Activated CD8-positive, alpha-beta memory T cell treated with anti-CD3 and anti-CD28 coated beads, Interleukin-2, amount 50 U/mL, for 1 hour (primary cell): Measurements from ENCODE around the gene DPEP1.
A peak's percentile ranks its signal among the peaks of the same experiment; 100 is the strongest.
"Not testable (repeated sequence)": the region's sequence is repeated elsewhere in the genome, so short reads cannot be mapped to it uniquely, and the experiment has no call there.

ENCODE experiments used
- DNase-seq: peaks from one replicate; pipeline ENCODE4 v3.0.0-alpha.2; 2020; ENCODE audit errors: extremely low read depth

Gene DPEP1

DNA sequence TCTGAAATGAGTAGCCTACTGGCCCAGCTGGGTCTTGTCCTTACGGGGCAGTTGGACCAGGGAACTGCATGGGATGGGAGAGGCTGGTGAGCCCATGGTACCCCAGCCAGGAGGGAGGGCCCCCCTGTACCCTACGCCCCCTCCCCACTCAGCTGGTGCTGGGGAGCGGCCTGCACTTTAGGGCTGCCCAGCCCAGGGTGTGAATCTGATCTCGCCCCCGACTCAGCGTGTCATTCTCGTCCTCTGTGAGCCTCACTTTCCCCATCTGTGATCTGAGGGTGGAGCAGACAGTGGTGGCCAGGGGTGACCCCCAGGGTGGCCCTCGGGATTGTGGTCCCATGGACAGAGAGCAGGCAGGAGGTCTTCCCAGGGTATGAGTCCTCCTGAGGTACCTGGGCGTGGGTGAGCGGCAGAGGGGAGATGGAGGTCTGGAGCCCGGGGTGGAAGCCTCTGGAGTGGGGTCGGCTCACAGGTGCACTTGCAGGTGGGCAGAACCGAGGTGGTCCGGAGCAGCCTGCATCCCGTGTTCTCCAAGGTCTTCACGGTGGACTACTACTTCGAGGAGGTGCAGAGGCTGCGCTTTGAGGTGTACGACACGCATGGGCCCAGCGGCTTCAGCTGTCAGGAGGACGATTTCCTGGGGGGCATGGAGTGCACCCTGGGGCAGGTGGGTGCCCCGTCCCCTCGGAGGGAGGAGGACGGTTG, 36.2 kb upstream of the DPEP1 start:
- DNase-seq, result no peak

- DNase-seq, result no peak
These were observed 34.1 kb upstream of the DPEP1 start for GRCh38 chr16:89579351-89579750.

DNA sequence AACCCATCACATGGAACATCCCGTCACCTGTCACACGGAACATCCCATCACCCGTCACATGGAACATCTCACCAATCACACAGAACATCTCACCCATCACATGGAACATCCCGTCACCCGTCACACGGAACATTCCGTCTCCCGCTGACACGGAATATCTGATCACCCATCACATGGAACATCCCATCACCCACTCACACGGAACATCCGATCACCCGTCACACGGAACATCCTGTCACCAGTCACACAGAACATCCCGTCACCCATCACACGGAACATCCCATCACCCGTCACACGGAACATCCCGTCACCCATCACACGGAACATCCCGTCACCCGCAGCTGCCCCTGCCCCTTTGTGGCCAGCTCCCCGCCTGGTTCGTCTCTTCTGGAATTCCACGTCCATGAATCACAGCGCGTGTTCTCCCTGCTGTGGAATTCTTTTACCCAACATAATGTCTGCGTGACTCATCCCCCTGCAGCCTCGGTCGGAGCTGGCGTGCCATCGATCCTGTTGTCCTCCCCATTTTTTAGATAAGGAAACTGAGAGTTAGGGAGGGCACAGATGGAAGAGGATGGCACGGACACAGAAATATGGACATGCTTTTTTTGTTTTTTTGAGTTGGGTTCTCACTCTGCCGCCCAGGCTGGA, 32.3 kb upstream of the DPEP1 start:
- DNase-seq, result no peak

- no peak for DNase-seq
These were observed 31.4 kb upstream of the DPEP1 start for GRCh38 chr16:89581861-89582563.

GRCh38 chr16:89582614-89583196, 30.7 kb upstream of the DPEP1 start:
- no peak for DNase-seq

GRCh38 chr16:89583197-89583894, 30.1 kb upstream of the DPEP1 start:
- DNase-seq, result no peak

DNA sequence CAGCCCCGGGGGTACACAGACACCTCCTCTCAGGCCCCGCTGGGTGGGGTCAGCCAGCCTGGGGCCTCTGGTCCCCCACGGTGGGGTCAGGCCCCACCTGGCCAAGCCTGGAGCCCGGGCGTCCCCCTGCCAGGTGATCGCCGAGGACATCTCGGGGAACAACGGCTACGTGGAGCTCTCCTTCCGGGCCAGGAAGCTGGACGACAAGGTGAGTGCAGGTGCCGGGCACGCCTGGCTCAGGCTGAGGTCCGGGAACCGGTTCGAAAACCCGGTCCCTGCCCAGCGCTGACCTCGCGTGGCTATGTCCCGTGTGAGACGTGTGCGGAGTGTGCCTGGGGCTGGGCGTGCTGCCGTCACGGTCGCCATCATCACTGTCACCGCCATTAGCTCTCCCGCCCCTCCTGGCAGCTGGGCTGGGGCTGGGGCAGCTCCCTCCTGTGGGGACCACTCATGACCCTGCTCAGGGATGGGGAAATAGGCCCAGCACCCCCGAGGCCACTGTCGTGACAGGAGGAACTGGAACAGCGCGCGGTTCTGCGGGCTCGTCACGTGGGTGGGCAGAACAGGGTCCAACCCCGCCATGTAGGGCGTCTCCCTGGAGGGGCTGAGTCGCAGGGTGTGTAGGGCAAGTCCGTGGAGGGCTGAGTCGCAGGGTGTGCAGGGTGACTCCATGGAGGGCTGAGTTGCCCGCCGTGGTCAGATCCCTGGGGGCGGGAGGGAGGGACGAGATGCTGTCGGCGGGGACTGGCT, 29.4 kb upstream of the DPEP1 start:
- DNase-seq, result no peak

DNA sequence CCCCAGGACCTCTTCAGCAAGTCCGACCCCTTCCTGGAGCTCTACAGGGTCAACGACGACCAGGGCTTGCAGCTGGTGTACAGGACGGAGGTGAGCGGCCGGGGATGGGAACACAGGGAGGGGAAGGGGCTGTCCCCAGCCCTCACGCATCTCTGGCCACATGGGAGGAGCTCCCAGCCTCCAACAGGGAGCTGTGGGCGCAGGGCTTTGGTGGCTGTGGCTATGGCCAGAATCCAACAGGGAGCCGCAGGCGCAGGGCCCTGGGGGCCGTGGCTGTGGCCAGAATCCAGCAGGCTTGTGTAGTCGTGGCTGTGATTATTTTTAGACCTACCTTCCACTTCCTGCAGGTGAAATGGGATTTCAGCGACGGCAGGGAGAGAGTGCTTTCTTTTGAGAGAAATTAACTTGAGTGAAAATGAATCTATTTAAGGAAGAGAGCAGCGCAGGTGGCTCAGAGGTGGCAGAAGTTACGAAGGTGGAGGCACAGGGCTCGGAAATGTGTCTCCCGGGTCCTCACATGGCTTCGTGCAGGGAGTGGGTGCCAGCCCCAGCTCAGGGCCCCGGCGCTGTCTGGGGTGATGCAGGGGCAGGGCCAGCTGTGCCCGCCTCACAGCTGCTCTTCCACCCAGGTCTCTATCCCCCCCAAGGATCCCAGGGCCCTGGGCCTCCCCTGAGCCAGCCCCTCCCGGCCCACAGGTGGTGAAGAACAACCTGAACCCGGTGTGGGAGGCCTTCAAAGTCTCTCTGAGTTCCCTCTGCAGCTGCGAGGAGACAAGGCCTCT, 28.5 kb upstream of the DPEP1 start:
- no peak for DNase-seq

GRCh38 chr16:89586218-89586617, 27.2 kb upstream of the DPEP1 start:
- DNase-seq, result no peak

DNA sequence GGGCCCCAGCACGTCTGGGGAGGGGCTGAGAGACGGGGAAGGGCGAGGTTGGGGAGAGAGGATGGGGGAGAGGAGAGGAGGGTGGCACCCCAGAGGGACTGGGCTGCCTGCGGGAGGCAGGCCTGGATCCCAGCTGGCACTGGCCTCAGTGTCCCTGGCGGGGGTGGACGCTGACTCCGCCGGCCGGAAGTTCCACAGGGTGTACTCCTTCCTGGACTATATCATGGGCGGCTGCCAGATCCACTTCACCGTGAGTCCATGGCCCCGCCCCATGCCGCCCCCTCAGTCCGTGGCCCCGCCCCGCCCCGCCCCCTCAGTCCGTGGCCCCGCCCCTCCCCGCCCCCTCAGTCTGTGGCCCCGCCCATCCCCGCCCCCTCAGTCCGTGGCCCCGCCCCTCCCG, 26.6 kb upstream of the DPEP1 start:
- DNase-seq, result no peak

- not testable (repeated sequence) for DNase-seq
These were observed 25.8 kb upstream of the DPEP1 start for GRCh38 chr16:89587676-89588075.

GRCh38 chr16:89588413-89589109, 24.9 kb upstream of the DPEP1 start:
- DNase-seq, result no peak

GRCh38 chr16:89589241-89589926, 24.1 kb upstream of the DPEP1 start:
- DNase-seq, result no peak

- peak; percentile 25 for DNase-seq
These were observed 19.6 kb upstream of the DPEP1 start for GRCh38 chr16:89593841-89594240.

- no peak for DNase-seq
These were observed 17.9 kb upstream of the DPEP1 start for GRCh38 chr16:89595330-89596060.

GRCh38 chr16:89596061-89596689, 17.3 kb upstream of the DPEP1 start:
- DNase-seq, result no peak

GRCh38 chr16:89596957-89597649, 16.3 kb upstream of the DPEP1 start:
- no peak for DNase-seq
